OCI-LY7 (cell line): ENCODE measurements around the gene NTMT2. TPM values are rescaled to one million over a fixed set of nuclear protein-coding genes. Genes with fewer than 3 reads are reported as not detected.

Experiments used
- BruUV-seq: library from RNA; stranded (reverse); fragments of 400-500 nt; replicated peaks from 2 replicates; lab custom pipeline; 2021; lab: Mats Ljungman, UMichigan
- CTCF ChIA-PET: fragments of 300-600 bp; sonication (Branson Sonifier 250); formaldehyde crosslinking; loops from one replicate; lab custom pipeline; 2022; ENCODE audit warnings: antibody characterized with exemption; ENCODE audit not compliant: unreplicated experiment; lab: Charles Lee
- POLR2A ChIA-PET: fragments of 300-600 bp; sonication (Branson Sonifier 250); formaldehyde crosslinking; loops from one replicate; lab custom pipeline; 2022; ENCODE audit warnings: antibody characterized with exemption; lab: Charles Lee
- DNase-seq: peaks from one replicate; pipeline ENCODE4 v3.0.0-alpha.2; 2015; ENCODE audit warnings: low spot score
- H2AFZ ChIP-seq: fragments of 200-600 bp; sonication (generic), shearing (Covaris generic); 2 replicates; pipeline ENCODE4 v1.6.1; 2014; ENCODE audit warnings: mild to moderate bottlenecking, antibody characterized with exemption, low read length, moderate library complexity
- H3K27ac ChIP-seq: fragments of 200-600 bp; sonication (generic); 2 replicates; pipeline ENCODE4 v1.5.1; 2014; ENCODE audit warnings: mixed run types, low read depth, mild to moderate bottlenecking, moderate library complexity, low read length, inconsistent platforms; ENCODE audit not compliant: poor library complexity, severe bottlenecking
- H3K36me3 ChIP-seq: fragments of 200-600 bp; sonication (generic); 2 replicates; pipeline ENCODE4 v1.6.1; 2014; ENCODE audit warnings: mild to moderate bottlenecking, antibody characterized with exemption, low read length, moderate library complexity, mixed read lengths; ENCODE audit not compliant: insufficient read depth
- H3K4me1 ChIP-seq: fragments of 200-600 bp; sonication (generic); 2 replicates; pipeline ENCODE4 v1.5.1; 2014; ENCODE audit warnings: mild to moderate bottlenecking, low read length; ENCODE audit not compliant: insufficient read depth, poor library complexity, severe bottlenecking
- H3K4me2 ChIP-seq: fragments of 200-600 bp; sonication (generic); 2 replicates; pipeline ENCODE4 v1.6.1; 2014; ENCODE audit warnings: mild to moderate bottlenecking, low read length
- H3K4me3 ChIP-seq: fragments of 200-600 bp; sonication (generic); 2 replicates; pipeline ENCODE4 v1.5.1; 2014; ENCODE audit warnings: mild to moderate bottlenecking, low read depth, low read length; ENCODE audit not compliant: poor library complexity, severe bottlenecking
- H3K79me2 ChIP-seq: fragments of 200-600 bp; sonication (generic); 2 replicates; pipeline ENCODE4 v1.6.1; 2016; ENCODE audit warnings: low read depth, mild to moderate bottlenecking, low read length, moderate library complexity, mixed read lengths; ENCODE audit not compliant: insufficient read depth
- H3K9me2 ChIP-seq: fragments of 200-600 bp; sonication (generic); 2 replicates; pipeline ENCODE4 v1.6.1; 2016; ENCODE audit warnings: mild to moderate bottlenecking, low read length, mixed read lengths; ENCODE audit not compliant: insufficient read depth
- H3K9me3 ChIP-seq: fragments of 200-600 bp; sonication (generic); 2 replicates; pipeline ENCODE4 v1.6.1; 2014; ENCODE audit warnings: mild to moderate bottlenecking, mixed run types, low read length, mixed read lengths
- H4K20me1 ChIP-seq: fragments of 200-600 bp; sonication (generic); 2 replicates; pipeline ENCODE4 v1.6.1; 2014; ENCODE audit warnings: mild to moderate bottlenecking, antibody characterized with exemption, low read length, moderate library complexity, mixed read lengths; ENCODE audit not compliant: insufficient read depth
- EZH2phosphoT487 ChIP-seq: fragments of 200-600 bp; sonication (generic); IDR thresholded peaks from 2 replicates; pipeline ENCODE4 v1.6.1; 2018; ENCODE audit warnings: low read depth, borderline replicate concordance, mild to moderate bottlenecking, mixed run types, antibody characterized with exemption, low read length, moderate library complexity, mixed read lengths
- intact Hi-C: fragments of 100-400 bp; cut with micrococcal nuclease; formaldehyde crosslinking; loops from one replicate; pipeline ENCODE4 v1.10.0; 2022; ENCODE audit not compliant: unreplicated experiment
- total RNA-seq, 2 experiments: library from RNA; depleted of rRNA in 1 of 2; stranded (reverse); fragments of >200 nt in 1 of 2; shearing (Covaris generic) in 1 of 2; gene quantifications; 2 replicates each; pipeline ENCODE4 v1.2.3, GENCODE V29; 2014 to 2022
- TF ChIP-seq, protein P1 (sequence below): fragments of 200-600 bp; sonication (generic); conservative IDR thresholded peaks from 2 replicates; pipeline ENCODE4 v1.5.1; 2014; ENCODE audit warnings: mild to moderate bottlenecking, antibody characterized with exemption, low read length, moderate library complexity, mixed read lengths

Gene NTMT2
- total RNA-seq, 2 experiments from 2014 or later, result not detected

DNA sequence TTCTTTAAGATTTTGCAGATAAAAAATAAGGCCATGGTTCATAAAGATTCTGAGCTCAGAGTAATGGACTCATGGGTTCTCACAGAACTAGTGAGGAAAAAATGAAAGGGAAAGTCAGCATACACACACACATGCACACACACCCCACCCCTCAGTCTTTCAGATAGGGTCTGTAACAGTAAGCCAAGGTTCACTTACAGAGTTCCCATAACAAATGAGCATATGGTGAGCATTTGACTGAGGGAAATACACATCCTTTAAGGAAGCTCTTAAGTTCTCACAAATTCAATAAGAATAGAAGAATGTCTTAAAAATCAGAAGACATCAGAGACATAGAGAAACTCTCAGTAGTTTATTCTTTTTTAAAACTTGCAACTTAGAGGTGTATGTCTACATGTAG, 57.9 kb downstream of the NTMT2 start:
- no peak overlapping the region for H2AFZ ChIP-seq
- no peak for DNase-seq
- no peaks in the 10 kb centered on the region for H4K20me1 ChIP-seq
- H3K36me3 ChIP-seq, result no peaks in the 10 kb centered on the region
- CTCF ChIA-PET, result interaction anchor here (0.6 kb wide), 1 partner anchor 15 kb away, joined by 3 read pairs; no protein-coding TSS in a partner anchor
- H3K9me3 ChIP-seq, result no peaks in the 10 kb centered on the region
- no TSS peak for BruUV-seq
- H3K4me3 ChIP-seq, result no peak overlapping the region
- H3K79me2 ChIP-seq, result no peaks in the 10 kb centered on the region
- no peak overlapping the region for H3K4me2 ChIP-seq
- no peaks in the 10 kb centered on the region for H3K9me2 ChIP-seq
- TF ChIP-seq EZH2phosphoT487, result no peak
- TF ChIP-seq, protein P1, sequence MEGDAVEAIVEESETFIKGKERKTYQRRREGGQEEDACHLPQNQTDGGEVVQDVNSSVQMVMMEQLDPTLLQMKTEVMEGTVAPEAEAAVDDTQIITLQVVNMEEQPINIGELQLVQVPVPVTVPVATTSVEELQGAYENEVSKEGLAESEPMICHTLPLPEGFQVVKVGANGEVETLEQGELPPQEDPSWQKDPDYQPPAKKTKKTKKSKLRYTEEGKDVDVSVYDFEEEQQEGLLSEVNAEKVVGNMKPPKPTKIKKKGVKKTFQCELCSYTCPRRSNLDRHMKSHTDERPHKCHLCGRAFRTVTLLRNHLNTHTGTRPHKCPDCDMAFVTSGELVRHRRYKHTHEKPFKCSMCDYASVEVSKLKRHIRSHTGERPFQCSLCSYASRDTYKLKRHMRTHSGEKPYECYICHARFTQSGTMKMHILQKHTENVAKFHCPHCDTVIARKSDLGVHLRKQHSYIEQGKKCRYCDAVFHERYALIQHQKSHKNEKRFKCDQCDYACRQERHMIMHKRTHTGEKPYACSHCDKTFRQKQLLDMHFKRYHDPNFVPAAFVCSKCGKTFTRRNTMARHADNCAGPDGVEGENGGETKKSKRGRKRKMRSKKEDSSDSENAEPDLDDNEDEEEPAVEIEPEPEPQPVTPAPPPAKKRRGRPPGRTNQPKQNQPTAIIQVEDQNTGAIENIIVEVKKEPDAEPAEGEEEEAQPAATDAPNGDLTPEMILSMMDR, result no peak
- POLR2A ChIA-PET, result no interaction called here
- H3K27ac ChIP-seq, result no peak overlapping the region
- no peaks in the 10 kb centered on the region for H3K4me1 ChIP-seq
- intact Hi-C loops, result no loop called here

DNA sequence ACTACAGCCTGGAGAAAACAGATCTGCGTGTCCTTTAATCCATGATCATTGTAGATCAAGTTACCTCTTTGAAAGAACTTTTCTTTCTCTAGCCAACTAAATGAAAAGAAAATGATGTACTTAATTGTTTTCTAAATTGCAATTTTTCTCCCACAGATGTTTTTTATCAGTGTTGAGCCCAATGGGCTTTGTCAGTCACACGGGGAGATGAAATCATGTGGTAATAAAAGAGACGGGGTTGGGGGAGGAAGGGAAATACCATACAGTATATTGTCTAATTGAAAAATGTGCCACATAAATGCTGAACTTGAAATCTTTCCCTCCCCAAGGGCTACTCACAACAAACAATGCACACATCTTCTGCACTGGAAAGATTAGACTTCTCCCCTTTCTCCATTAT, 58.4 kb downstream of the NTMT2 start:
- TF ChIP-seq EZH2phosphoT487, result no peak
- TF ChIP-seq, protein P1, result no peak
- CTCF ChIA-PET, result no interaction called here
- POLR2A ChIA-PET, result interaction anchor here (0.7 kb wide), 1 partner anchor 982 kb away, joined by 3 read pairs; no protein-coding TSS in a partner anchor

DNA sequence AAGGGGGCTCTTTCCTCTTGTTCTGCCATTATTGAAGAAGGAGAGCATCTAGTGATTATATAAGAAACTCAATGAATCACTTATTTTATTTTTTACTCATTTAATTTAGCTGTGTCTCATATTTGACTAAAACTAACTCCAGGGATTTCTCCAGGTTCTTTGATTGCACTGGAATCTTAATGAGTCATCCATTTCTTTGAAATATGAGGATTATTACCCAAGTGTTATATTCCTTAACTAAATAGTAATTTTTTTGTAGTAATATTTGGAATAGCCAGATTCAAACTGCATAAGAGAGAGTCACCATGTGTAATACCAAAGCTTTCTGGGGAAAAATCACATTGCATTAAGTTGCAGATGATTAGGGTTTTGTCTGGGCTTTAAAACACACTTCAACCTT, 59.5 kb downstream of the NTMT2 start:
- Histone ChIP-seq H3K36me3 (no peaks in the 10 kb centered on the region), H4K20me1 (no peaks in the 10 kb centered on the region), H3K9me2 (no peaks in the 10 kb centered on the region), H3K4me2 (no peak overlapping the region), H3K9me3 (no peaks in the 10 kb centered on the region), H3K4me1 (no peaks in the 10 kb centered on the region), H2AFZ (no peak overlapping the region), H3K79me2 (no peaks in the 10 kb centered on the region), H3K27ac (no peak overlapping the region), H3K4me3 (no peak overlapping the region)
- POLR2A ChIA-PET, result no interaction called here
- DNase-seq, result no peak
- intact Hi-C loops, result no loop called here
- CTCF ChIA-PET, result no interaction called here
- no TSS peak for BruUV-seq
- TF ChIP-seq, protein P1, result no peak
- no peak for TF ChIP-seq EZH2phosphoT487

More for the DNA sequence above, 58.4 kb downstream of the NTMT2 start:
- no peaks in the 10 kb centered on the region for H3K36me3 ChIP-seq
- H3K4me1 ChIP-seq, result no peaks in the 10 kb centered on the region
- no peaks in the 10 kb centered on the region for H3K9me2 ChIP-seq
- no peaks in the 10 kb centered on the region for H3K79me2 ChIP-seq
- no peak overlapping the region for H3K4me3 ChIP-seq
- intact Hi-C loops, result no loop called here
- H3K9me3 ChIP-seq, result no peaks in the 10 kb centered on the region
- H3K4me2 ChIP-seq, result no peak overlapping the region
- no peak for DNase-seq
- no peaks in the 10 kb centered on the region for H4K20me1 ChIP-seq
- H3K27ac ChIP-seq, result no peak overlapping the region
- BruUV-seq, result no TSS peak
- no peak overlapping the region for H2AFZ ChIP-seq
